ENCODE measurements around the gene IL4.
"Not testable (repeated sequence)": the region's sequence is repeated elsewhere in the genome, so short reads cannot be mapped to it uniquely, and the experiment has no call there.

The IL4 gene

GRCh38 chr5:132673939-132674630 lies at the start of gene IL4:
Gene IL4, plus strand, starts transcription at chr5:132673989. Its CDS starts 62 bp downstream, at chr5:132674051.
- DNase-seq, result no peak

GRCh38 chr5:132627470-132627869 lies 46.3 kb upstream of the IL4 start:
- DNase-seq, result no peak

- no peak for DNase-seq
Observed at GRCh38 chr5:132628814-132629213, 45.0 kb upstream of the IL4 start.

GRCh38 chr5:132629230-132629944 lies 44.4 kb upstream of the IL4 start:
- DNase-seq, result no peak

GRCh38 chr5:132633587-132633986 lies 40.2 kb upstream of the IL4 start:
- not testable (repeated sequence) for DNase-seq

GRCh38 chr5:132635873-132636272 lies 37.9 kb upstream of the IL4 start:
- DNase-seq, result peak; percentile 48

GRCh38 chr5:132637241-132637640 lies 36.5 kb upstream of the IL4 start:
- no peak for DNase-seq

GRCh38 chr5:132639706-132640130 lies 34.1 kb upstream of the IL4 start:
- no peak for DNase-seq

- DNase-seq, result no peak
Observed at GRCh38 chr5:132640613-132641012, 33.2 kb upstream of the IL4 start.

- no peak for DNase-seq
Observed at GRCh38 chr5:132641241-132641723, 32.5 kb upstream of the IL4 start.

- DNase-seq, result no peak
Observed at GRCh38 chr5:132641841-132642240, 31.9 kb upstream of the IL4 start.

- no peak for DNase-seq
Observed at GRCh38 chr5:132644177-132644576, 29.6 kb upstream of the IL4 start.

GRCh38 chr5:132646583-132647266 lies 27.1 kb upstream of the IL4 start:
- no peak for DNase-seq

GRCh38 chr5:132647473-132647872 lies 26.3 kb upstream of the IL4 start:
- DNase-seq, result no peak

GRCh38 chr5:132648355-132648754 lies 25.4 kb upstream of the IL4 start:
- DNase-seq, result no peak

GRCh38 chr5:132651838-132652469 lies 21.8 kb upstream of the IL4 start:
- peak; percentile 40 for DNase-seq

GRCh38 chr5:132653716-132654115 lies 20.1 kb upstream of the IL4 start:
- DNase-seq, result no peak

GRCh38 chr5:132655821-132656773 lies 17.7 kb upstream of the IL4 start:
- DNase-seq, result no peak

GRCh38 chr5:132656774-132657355 lies 16.9 kb upstream of the IL4 start:
- DNase-seq, result no peak

- no peak for DNase-seq
Observed at GRCh38 chr5:132657676-132658380, 16.0 kb upstream of the IL4 start, which contains the start of gene IL13. Gene IL13, plus strand, starts transcription at chr5:132658173. Its CDS starts 14 bp downstream, at chr5:132658187.

Measured in OCI-M1 (cell line).